GM23338 (cell line): ENCODE data around the gene SUOX. TPM values are rescaled to one million over a fixed set of nuclear protein-coding genes. Genes with fewer than 3 reads are reported as not detected.

Source experiments
- ATAC-seq: fragments of 200-7000 bp; cut with Tn5 transposase; 3 replicates; pipeline ENCODE4 v1.9.1; 2020
- DNase-seq: peaks from one replicate; pipeline ENCODE4 v3.0.0-alpha.2; 2015; ENCODE audit warnings: low spot score
- H2AFZ ChIP-seq: fragments of 200-600 bp; sonication (generic); 2 replicates; pipeline ENCODE4 v1.8.0; 2016; ENCODE audit warnings: antibody characterized with exemption, mild to moderate bottlenecking, moderate library complexity
- H3F3A ChIP-seq: fragments of 200-600 bp; sonication (generic); replicated peaks from 2 replicates; pipeline ENCODE4 v1.8.0; 2017; ENCODE audit warnings: antibody characterized with exemption, mixed run types, low read depth
- H3K27ac ChIP-seq: fragments of 200-600 bp; sonication (generic); 2 replicates; pipeline ENCODE4 v1.6.1; 2016; ENCODE audit warnings: low read depth
- H3K27me3 ChIP-seq: fragments of 200-600 bp; sonication (generic); 2 replicates; pipeline ENCODE4 v1.8.0; 2016; ENCODE audit warnings: mild to moderate bottlenecking, mixed run types, moderate library complexity; ENCODE audit not compliant: insufficient read depth
- H3K36me3 ChIP-seq: fragments of 200-600 bp; sonication (generic); 2 replicates; pipeline ENCODE4 v1.8.0; 2016; ENCODE audit warnings: mild to moderate bottlenecking; ENCODE audit not compliant: insufficient read depth
- H3K4me1 ChIP-seq: fragments of 200-600 bp; sonication (generic); 2 replicates; pipeline ENCODE4 v1.8.0; 2016; ENCODE audit warnings: mild to moderate bottlenecking, moderate library complexity; ENCODE audit not compliant: insufficient read depth
- H3K4me2 ChIP-seq: fragments of 200-600 bp; sonication (generic); 2 replicates; pipeline ENCODE4 v1.7.1; 2017; ENCODE audit warnings: mixed run types
- H3K4me3 ChIP-seq: fragments of 200-600 bp; sonication (generic); 2 replicates; pipeline ENCODE4 v1.6.1; 2016; ENCODE audit warnings: mixed run types
- H3K79me2 ChIP-seq: fragments of 200-600 bp; sonication (generic); replicated peaks from 2 replicates; pipeline ENCODE4 v1.8.0; 2017; ENCODE audit warnings: mild to moderate bottlenecking; ENCODE audit not compliant: insufficient read depth
- H3K9me2 ChIP-seq: fragments of 200-600 bp; sonication (generic); 2 replicates; pipeline ENCODE4 v1.8.0; 2017; ENCODE audit not compliant: insufficient read depth
- H4K20me1 ChIP-seq: fragments of 200-600 bp; sonication (generic); replicated peaks from 2 replicates; pipeline ENCODE4 v1.8.0; 2017; ENCODE audit warnings: mild to moderate bottlenecking; ENCODE audit not compliant: insufficient read depth
- H3K27ac Mint-ChIP-seq: 2 replicates; pipeline ENCODE4 v1.8.0; 2020; ENCODE audit warnings: inconsistent platforms, mild to moderate bottlenecking, moderate library complexity, mixed read lengths
- H3K27me3 Mint-ChIP-seq: 3 replicates; pipeline ENCODE4 v1.8.0; 2022; ENCODE audit warnings: low read depth, mild to moderate bottlenecking, moderate library complexity, mixed read lengths, inconsistent platforms; ENCODE audit not compliant: insufficient read depth, poor library complexity
- H3K36me3 Mint-ChIP-seq: 3 replicates; pipeline ENCODE4 v1.8.0; 2021; ENCODE audit warnings: low read depth, mild to moderate bottlenecking, inconsistent platforms, moderate library complexity, mixed read lengths
- H3K4me1 Mint-ChIP-seq: 3 replicates; pipeline ENCODE4 v1.8.0; 2020; ENCODE audit warnings: mild to moderate bottlenecking, inconsistent platforms, mixed read lengths
- H3K4me3 Mint-ChIP-seq: 3 replicates; pipeline ENCODE4 v1.8.0; 2021; ENCODE audit warnings: moderate library complexity, mild to moderate bottlenecking, inconsistent platforms, mixed read lengths
- H3K9me3 Mint-ChIP-seq: 3 replicates; pipeline ENCODE4 v1.8.0; 2020; ENCODE audit warnings: moderate library complexity, mild to moderate bottlenecking, inconsistent platforms, mixed read lengths
- CREB1 ChIP-seq: fragments of 250-450 bp; sonication (Bioruptor Pico); IDR thresholded peaks from 2 replicates; pipeline ENCODE4 v1.5.0; 2020; ENCODE audit warnings: low read depth, mild to moderate bottlenecking, moderate library complexity
- EZH2 ChIP-seq: fragments of 200-600 bp; sonication (generic); IDR thresholded peaks from one replicate; pipeline ENCODE4 v1.8.0; 2017; ENCODE audit warnings: antibody characterized with exemption, mild to moderate bottlenecking, low read depth; ENCODE audit not compliant: unreplicated experiment
- JUNB ChIP-seq: IDR thresholded peaks from one replicate; pipeline ENCODE4 v1.6.1; 2016; ENCODE audit warnings: antibody characterized with exemption; ENCODE audit not compliant: unreplicated experiment
- NANOG ChIP-seq: IDR thresholded peaks from 2 replicates; pipeline ENCODE4 v1.6.1; 2016; ENCODE audit warnings: antibody characterized with exemption, borderline replicate concordance
- POLR2AphosphoS5 ChIP-seq: IDR thresholded peaks from 2 replicates; pipeline ENCODE4 v1.6.1; 2016; ENCODE audit warnings: antibody characterized with exemption, low read depth
- STAT1 ChIP-seq: IDR thresholded peaks from one replicate; pipeline ENCODE4 v1.6.1; 2016; ENCODE audit warnings: antibody characterized with exemption; ENCODE audit not compliant: unreplicated experiment
- ZNF114 ChIP-seq: fragments of 250-450 bp; sonication (Bioruptor Pico); IDR thresholded peaks from 2 replicates; pipeline ENCODE4 v1.5.0; 2020; ENCODE audit warnings: mild to moderate bottlenecking, moderate library complexity
- ZNF331 ChIP-seq: fragments of 250-450 bp; sonication (Bioruptor Pico); IDR thresholded peaks from 2 replicates; pipeline ENCODE4 v1.5.0; 2020; ENCODE audit warnings: low read depth, mild to moderate bottlenecking, moderate library complexity
- ZNF462 ChIP-seq: fragments of 250-450 bp; sonication (Bioruptor Pico); IDR thresholded peaks from 2 replicates; pipeline ENCODE4 v1.5.0; 2020; ENCODE audit warnings: mild to moderate bottlenecking, moderate library complexity
- polyA plus RNA-seq: library from polyadenylated mRNA; unstranded; fragments of >200 nt; fragmentation: Nextera tagmentation; extraction: Ambion mirVana; gene quantifications from 2 replicates; pipeline ENCODE4 v1.2.1, GENCODE V29; 2016
- total RNA-seq: library from RNA; depleted of rRNA; stranded (reverse); fragments of >200 nt; shearing (Covaris generic); gene quantifications from 2 replicates; pipeline ENCODE4 v1.2.3, GENCODE V29; 2014

Gene SUOX
- total and polyA plus RNA-seq, 2 experiments from 2014 or later, result 14.0 to 27.5 TPM

- peaks cover 23% of the 10 kb centered on the region for H3K4me1 Mint-ChIP-seq
- H3K9me3 Mint-ChIP-seq, result no peaks in the 10 kb centered on the region; the same call in 2 of the 3 replicates
- no peaks in the 10 kb centered on the region for H3K27me3 ChIP-seq
- DNase-seq (peak; percentile 13), ATAC-seq (no peak; the same call in 2 of the 3 replicates)
- H3K36me3 ChIP-seq, result peaks cover 23% of the 10 kb centered on the region
- peaks cover 19% of the 10 kb centered on the region for H4K20me1 ChIP-seq
- no peak for TF ChIP-seq NANOG
- TF ChIP-seq POLR2AphosphoS5, result peak; percentile 26; the same call in 1 of the 2 replicates
- no peak overlapping the region; the same call in 2 of the 3 replicates for H3K4me3 Mint-ChIP-seq
- H3K27ac ChIP-seq, result peak overlapping the region; percentile 92
- H3K79me2 ChIP-seq, result peaks cover 21% of the 10 kb centered on the region
- peaks cover 7% of the 10 kb centered on the region for H3K27me3 Mint-ChIP-seq
- H3K9me2 ChIP-seq, result no peaks in the 10 kb centered on the region
- H2AFZ ChIP-seq, result no peak overlapping the region
- H3K4me1 ChIP-seq, result peaks cover 17% of the 10 kb centered on the region; the same call in 1 of the 2 replicates
- no peak overlapping the region for H3K4me3 ChIP-seq
- peak overlapping the region; percentile 83 for H3K27ac Mint-ChIP-seq
- H3K4me2 ChIP-seq, result no peak overlapping the region; the same call in 1 of the 2 replicates
- H3K36me3 Mint-ChIP-seq, result peaks cover 40% of the 10 kb centered on the region
- peaks cover 43% of the 10 kb centered on the region for H3F3A ChIP-seq
These were observed 49.1 kb downstream of the SUOX start for GRCh38 chr12:56046027-56046780.

- H3K27ac Mint-ChIP-seq, result no peak overlapping the region
- TF ChIP-seq STAT1, result no peak
- TF ChIP-seq POLR2AphosphoS5, result no peak
- no peak for TF ChIP-seq ZNF462 (CRISPR knock-in tag)
- no peak for TF ChIP-seq CREB1
- no peak for TF ChIP-seq NANOG
- no peak for TF ChIP-seq EZH2
- no peak for TF ChIP-seq JUNB
- TF ChIP-seq ZNF331, result no peak
- no peak for TF ChIP-seq ZNF114 (CRISPR knock-in tag)
- DNase-seq (no peak), ATAC-seq (no peak)
- no peaks in the 10 kb centered on the region for H3K9me2 ChIP-seq
- H3K79me2 ChIP-seq, result no peaks in the 10 kb centered on the region
- H3K27ac ChIP-seq, result no peak overlapping the region
- H3K36me3 ChIP-seq, result no peaks in the 10 kb centered on the region
- H4K20me1 ChIP-seq, result no peaks in the 10 kb centered on the region
- no peaks in the 10 kb centered on the region for H3K4me1 Mint-ChIP-seq
- H3K4me2 ChIP-seq, result no peak overlapping the region
- H3F3A ChIP-seq, result 0 out of 2 replicates have a peak, but pooled peaks cover 2% of the 10 kb centered on the region
- no peaks in the 10 kb centered on the region for H3K9me3 Mint-ChIP-seq
- no peak overlapping the region for H3K4me3 ChIP-seq
- H3K36me3 Mint-ChIP-seq, result no peaks in the 10 kb centered on the region
- H3K27me3 Mint-ChIP-seq, result no peaks in the 10 kb centered on the region
- no peak overlapping the region for H3K4me3 Mint-ChIP-seq
- no peaks in the 10 kb centered on the region for H3K4me1 ChIP-seq
- no peak overlapping the region for H2AFZ ChIP-seq
- H3K27me3 ChIP-seq, result no peaks in the 10 kb centered on the region
These were observed 56.4 kb downstream of the SUOX start for GRCh38 chr12:56053407-56053893.
